Naive B cell (primary cell): ENCODE results near the gene NIN. TPM values are rescaled to one million over a fixed set of nuclear protein-coding genes. Genes with fewer than 3 reads are reported as not detected.
A peak's percentile ranks its signal among the peaks of the same experiment; 100 is the strongest.

Source experiments
- ATAC-seq, 2 donors: fragments of 150-1000 bp; cut with Tn5 transposase; 2 replicates each; pipeline ENCODE4 v1.10.0; 2021; ENCODE audit warnings: low read depth in 2 of 2, mild to moderate bottlenecking in 2 of 2, moderate library complexity in 2 of 2
- DNase-seq: peaks from one replicate; pipeline ENCODE4 v3.0.0; 2022
- H3K27ac Mint-ChIP-seq, 6 donors: one replicate each; pipeline ENCODE4 v1.8.0; 2020 to 2022; ENCODE audit warnings: mild to moderate bottlenecking in 6 of 6, mixed read lengths in 6 of 6, moderate library complexity in 5 of 6, inconsistent platforms in 2 of 6
- H3K27me3 Mint-ChIP-seq, 3 donors: one replicate each; pipeline ENCODE4 v1.8.0; 2021 to 2022; ENCODE audit warnings: mixed read lengths in 3 of 3, mild to moderate bottlenecking in 1 of 3
- H3K36me3 Mint-ChIP-seq, 2 donors: one replicate each; pipeline ENCODE4 v1.8.0; 2020 to 2022; ENCODE audit warnings: mixed read lengths in 2 of 2, inconsistent platforms in 1 of 2, mild to moderate bottlenecking in 1 of 2
- H3K4me1 Mint-ChIP-seq, 3 donors: one replicate each; pipeline ENCODE4 v1.8.0; 2020 to 2022; ENCODE audit warnings: mixed read lengths in 3 of 3, inconsistent platforms in 1 of 3, mild to moderate bottlenecking in 1 of 3, moderate library complexity in 1 of 3
- H3K4me3 Mint-ChIP-seq, 8 donors: one replicate each; pipeline ENCODE4 v1.8.0; 2020 to 2022; ENCODE audit warnings: mild to moderate bottlenecking in 8 of 8, mixed read lengths in 8 of 8, moderate library complexity in 8 of 8, inconsistent platforms in 2 of 8
- H3K9me3 Mint-ChIP-seq, 7 donors: one replicate each; pipeline ENCODE4 v1.8.0; 2020 to 2022; ENCODE audit warnings: mixed read lengths in 7 of 7, mild to moderate bottlenecking in 5 of 7, inconsistent platforms in 2 of 7, moderate library complexity in 1 of 7
- polyA plus RNA-seq, 6 donors: library from polyadenylated mRNA; unstranded; fragments of 300-500 nt; fragmentation: Illumina TruSeq; gene quantifications; one replicate each; pipeline ENCODE4 v1.2.3, GENCODE V29; 2021; ENCODE audit warnings: low read depth in 6 of 6

Gene NIN
- polyA plus RNA-seq, 6 donors from 2014 or later, result 20.2 to 100 (median 51.1) TPM

DNA sequence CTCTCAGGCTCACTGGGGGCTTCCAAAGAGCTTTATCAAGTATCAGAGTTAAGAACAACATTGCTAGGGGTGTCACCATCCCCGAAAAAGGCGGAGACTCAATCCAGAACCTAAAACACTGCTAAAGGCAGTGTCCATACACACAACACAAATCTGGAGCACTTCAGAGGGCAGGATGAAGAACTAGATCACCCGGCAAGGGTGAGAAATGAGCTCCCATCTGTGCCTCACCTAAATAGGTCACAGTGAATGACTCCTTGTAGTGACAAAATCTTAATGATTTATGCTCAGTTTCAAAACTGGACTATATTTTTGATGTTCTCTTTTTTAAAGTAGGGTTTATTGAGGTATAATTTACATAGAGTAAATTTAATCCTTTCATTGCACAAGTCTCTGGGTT, 25.6 kb downstream of the NIN start:
- H3K4me3 Mint-ChIP-seq, result no peak overlapping the region
- H3K36me3 Mint-ChIP-seq, result peaks cover 7 to 8% of the 10 kb centered on the region in 2 donors
- H3K27me3 Mint-ChIP-seq, result no peaks in the 10 kb centered on the region
- no peak for ATAC-seq
- peak overlapping the region in 3 of 6 donors; percentile 29 to 78 (median 40) for H3K27ac Mint-ChIP-seq
- H3K9me3 Mint-ChIP-seq, result no peaks in the 10 kb centered on the region
- H3K4me1 Mint-ChIP-seq, result peaks cover 17 to 54% (median 40%) of the 10 kb centered on the region in 3 donors
- no peak for DNase-seq

DNA sequence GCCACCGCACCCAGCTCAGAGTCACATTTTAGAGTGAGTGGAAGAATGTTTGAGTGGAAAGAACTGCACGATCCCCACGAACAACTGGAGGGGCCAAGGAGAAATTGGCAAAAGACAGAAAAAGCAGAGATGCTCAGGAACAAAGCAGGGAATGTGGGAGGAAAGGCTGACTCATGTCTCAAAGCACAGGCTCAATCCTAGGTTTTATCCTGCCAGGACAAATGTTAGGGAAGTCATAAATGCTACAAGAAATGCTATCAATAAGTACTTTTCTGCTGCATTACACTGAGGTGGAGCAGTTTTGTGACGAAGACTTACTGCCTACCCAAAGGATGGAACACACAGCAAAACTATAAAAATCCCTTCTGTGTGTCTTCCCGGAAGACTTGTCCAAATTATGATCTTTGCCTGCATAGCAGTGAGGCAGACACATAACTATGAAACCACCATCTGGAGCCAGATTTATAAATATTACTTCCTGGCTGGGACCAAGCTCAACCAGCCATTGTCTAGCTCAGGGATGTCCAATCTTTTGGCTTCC, 26.7 kb downstream of the NIN start:
- H3K4me1 Mint-ChIP-seq, result peaks cover 12 to 49% (median 33%) of the 10 kb centered on the region in 3 donors
- no peak for ATAC-seq
- peak overlapping the region in 4 of 6 donors; percentile 37 to 85 (median 58) for H3K27ac Mint-ChIP-seq
- H3K36me3 Mint-ChIP-seq, result peaks cover 5 to 7% of the 10 kb centered on the region in 2 donors
- H3K9me3 Mint-ChIP-seq, result no peaks in the 10 kb centered on the region
- H3K27me3 Mint-ChIP-seq, result no peaks in the 10 kb centered on the region
- no peak overlapping the region for H3K4me3 Mint-ChIP-seq
- no peak for DNase-seq

DNA sequence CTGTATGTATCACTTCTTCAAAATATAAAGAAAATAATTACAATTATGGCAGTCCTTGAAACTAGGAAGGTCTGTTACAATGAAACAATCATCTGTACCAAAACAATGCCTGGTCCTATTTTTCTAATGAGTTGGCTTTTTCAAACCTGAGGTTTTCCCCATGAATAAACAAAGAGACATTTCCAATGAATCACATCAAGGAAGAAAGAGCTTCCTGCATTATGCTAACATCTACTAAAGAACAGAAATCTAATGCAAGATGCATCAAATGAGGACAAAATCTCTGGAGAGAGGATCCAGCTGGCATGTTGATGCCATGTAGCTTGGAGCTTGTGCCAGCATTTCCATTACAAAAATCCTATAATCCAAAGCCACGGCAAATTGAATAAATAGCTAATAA, 29.3 kb downstream of the NIN start:
- ATAC-seq (no peak), DNase-seq (no peak)
- Mint-ChIP-seq H3K27ac (no peak overlapping the region), H3K4me3 (no peak overlapping the region), H3K27me3 (no peaks in the 10 kb centered on the region), H3K9me3 (no peaks in the 10 kb centered on the region), H3K4me1 (peaks cover 25 to 60% (median 48%) of the 10 kb centered on the region in 3 donors), H3K36me3 (peaks cover 1 to 7% of the 10 kb centered on the region in 2 donors)

DNA sequence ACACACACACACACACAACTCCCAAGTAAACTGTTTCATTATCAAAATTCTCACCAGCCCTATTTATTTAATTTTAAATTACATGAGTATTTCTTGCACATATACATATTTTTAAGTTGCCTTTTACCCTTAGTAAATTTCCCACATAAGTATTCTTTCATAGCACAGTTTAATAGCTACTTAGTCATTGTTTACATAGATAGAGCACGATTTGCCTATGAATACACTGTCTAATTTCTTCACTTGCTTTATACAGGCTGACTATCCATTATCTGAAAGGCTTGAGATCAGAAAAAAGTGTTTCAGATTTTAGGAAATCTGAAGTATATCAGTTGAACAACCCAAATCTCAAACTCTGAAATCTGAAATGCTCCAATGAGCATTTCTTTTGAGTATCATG, 30.9 kb downstream of the NIN start:
- no peak for DNase-seq
- Mint-ChIP-seq H3K4me1 (peaks cover 37 to 73% (median 53%) of the 10 kb centered on the region in 3 donors), H3K36me3 (peaks cover 0 to 5% of the 10 kb centered on the region in 2 donors)

DNA sequence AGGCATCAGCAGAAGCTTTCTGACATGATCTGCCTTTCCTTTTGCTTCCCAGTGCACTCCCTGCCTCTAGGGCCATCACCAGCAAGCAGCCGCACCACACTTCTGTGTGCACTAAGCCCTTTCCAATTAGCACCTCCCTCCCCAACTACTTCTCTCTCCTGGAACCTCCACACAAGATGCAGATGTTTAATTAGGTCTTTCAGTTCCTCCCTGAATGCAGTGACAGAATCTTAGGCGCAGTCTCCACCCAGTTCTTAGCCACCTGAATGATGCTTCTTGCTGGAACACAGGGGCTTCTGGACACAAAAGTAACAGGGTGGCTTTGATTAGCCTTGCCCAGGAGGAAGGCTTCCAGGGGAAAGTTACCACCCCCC, 32.9 kb downstream of the NIN start:
- Mint-ChIP-seq H3K9me3 (no peaks in the 10 kb centered on the region), H3K4me1 (peaks cover 45 to 75% (median 58%) of the 10 kb centered on the region in 3 donors), H3K27ac (peak overlapping the region in 5 of 6 donors; percentile 0 to 85 (median 35)), H3K36me3 (peaks cover 0 to 5% of the 10 kb centered on the region in 2 donors), H3K4me3 (peak overlapping the region in 7 of 8 donors; percentile 15 to 68 (median 25)), H3K27me3 (no peaks in the 10 kb centered on the region)
- DNase-seq (peak; percentile 58), ATAC-seq (peak; percentile 85 to 88)

More for the DNA sequence above, 30.9 kb downstream of the NIN start:
- no peak for ATAC-seq
- Mint-ChIP-seq H3K4me3 (no peak overlapping the region), H3K27me3 (no peaks in the 10 kb centered on the region), H3K27ac (no peak overlapping the region), H3K9me3 (no peaks in the 10 kb centered on the region)

DNA sequence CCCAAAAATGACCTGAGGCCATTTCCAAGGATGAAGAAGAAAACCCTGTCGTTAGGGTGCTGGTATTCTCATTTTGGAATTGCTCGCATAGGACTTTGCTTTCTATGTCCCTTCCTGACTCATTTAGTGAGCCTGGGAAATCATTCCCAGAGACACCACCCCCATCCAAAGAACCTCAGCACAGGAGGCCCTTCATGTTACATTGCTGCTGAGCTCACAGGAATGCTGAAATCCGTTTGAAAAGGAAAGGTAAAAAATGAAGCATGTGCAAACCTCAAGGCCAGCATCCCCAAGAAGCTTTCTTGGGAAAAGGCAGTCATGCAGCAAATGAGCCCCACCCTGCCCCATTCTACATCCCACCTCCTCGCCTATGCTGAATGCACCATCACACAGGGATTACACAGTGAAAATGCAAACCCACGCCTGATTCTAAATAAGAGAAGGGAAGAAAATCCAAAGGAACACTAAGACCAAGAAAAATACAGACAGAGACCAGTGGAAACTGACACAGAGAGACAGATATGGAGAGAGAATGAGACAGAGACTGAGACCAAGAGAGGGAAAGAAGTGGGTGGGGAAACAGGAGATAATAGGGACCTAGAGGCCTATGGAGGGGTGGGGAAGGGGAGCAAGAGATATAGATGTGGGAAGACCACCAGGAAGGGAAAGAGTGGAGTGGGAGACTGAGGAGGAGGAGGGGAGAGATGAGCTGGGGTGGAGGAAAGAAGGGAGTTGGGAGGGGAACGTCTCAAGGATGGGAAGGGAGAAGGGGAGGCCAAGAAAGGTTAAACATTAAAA, 33.5 kb downstream of the NIN start:
- Mint-ChIP-seq H3K27ac (peak overlapping the region in 4 of 6 donors; percentile 15 to 82 (median 57)), H3K9me3 (no peaks in the 10 kb centered on the region), H3K27me3 (no peaks in the 10 kb centered on the region), H3K4me3 (peak overlapping the region; percentile 15 to 77 (median 26)), H3K36me3 (peaks cover 0 to 5% of the 10 kb centered on the region in 2 donors), H3K4me1 (peaks cover 51 to 76% (median 62%) of the 10 kb centered on the region in 3 donors)
- no peak for ATAC-seq
- no peak for DNase-seq

DNA sequence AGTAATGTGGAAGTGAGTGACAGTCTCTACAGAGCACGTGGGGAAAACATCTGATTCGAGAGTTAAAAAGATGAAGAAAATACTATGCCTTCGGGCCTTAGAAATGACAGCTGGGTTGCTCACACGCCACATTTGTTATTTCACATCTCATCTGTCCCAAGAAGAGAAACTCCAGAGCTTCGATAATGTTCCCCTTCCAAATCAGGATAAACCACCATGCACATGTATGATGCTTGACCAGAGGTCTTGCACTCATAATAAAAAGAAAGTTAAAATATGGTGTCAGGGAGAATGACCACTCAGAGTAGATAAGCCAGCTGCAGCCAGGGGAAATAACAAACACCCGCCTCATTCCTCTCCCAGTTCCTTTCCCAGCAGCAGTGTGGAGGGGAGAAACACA, 34.6 kb downstream of the NIN start:
- H3K4me1 Mint-ChIP-seq, result peaks cover 61 to 78% (median 73%) of the 10 kb centered on the region in 3 donors
- ATAC-seq (no peak), DNase-seq (no peak)
- H3K9me3 Mint-ChIP-seq, result no peaks in the 10 kb centered on the region
- H3K27ac Mint-ChIP-seq, result peak overlapping the region in 3 of 6 donors; percentile 21 to 71 (median 34)
- H3K4me3 Mint-ChIP-seq, result peak overlapping the region in 4 of 8 donors; percentile 4 to 36 (median 16)
- peaks cover 0 to 5% of the 10 kb centered on the region in 2 donors for H3K36me3 Mint-ChIP-seq
- no peaks in the 10 kb centered on the region for H3K27me3 Mint-ChIP-seq

DNA sequence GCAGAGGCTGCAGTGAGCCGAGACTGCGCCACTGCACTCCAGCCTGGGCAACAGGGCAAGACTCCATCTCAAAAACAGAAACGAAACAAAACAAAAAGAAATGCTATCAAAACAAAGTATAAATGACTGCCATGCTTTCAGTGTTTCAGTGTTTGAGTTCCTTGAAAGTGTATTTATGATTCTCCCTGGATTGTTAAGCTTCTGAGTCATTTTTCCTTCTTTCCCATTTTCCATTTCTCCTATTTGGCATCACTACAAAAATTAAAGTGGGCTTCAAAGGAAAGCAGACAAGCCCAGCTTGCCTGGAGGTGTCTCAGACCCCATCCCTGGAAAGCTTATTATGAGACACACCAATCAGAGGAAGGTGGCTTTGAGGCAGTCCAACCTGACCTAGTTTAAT, 35.1 kb downstream of the NIN start:
- no peaks in the 10 kb centered on the region for H3K9me3 Mint-ChIP-seq
- no peak for ATAC-seq
- H3K27me3 Mint-ChIP-seq, result no peaks in the 10 kb centered on the region
- peaks cover 0 to 5% of the 10 kb centered on the region in 2 donors for H3K36me3 Mint-ChIP-seq
- H3K4me3 Mint-ChIP-seq, result peak overlapping the region in 4 of 8 donors; percentile 2 to 57 (median 20)
- DNase-seq, result no peak
- peaks cover 66 to 82% (median 78%) of the 10 kb centered on the region in 3 donors for H3K4me1 Mint-ChIP-seq
- peak overlapping the region in 2 of 6 donors; percentile 4 to 34 for H3K27ac Mint-ChIP-seq

DNA sequence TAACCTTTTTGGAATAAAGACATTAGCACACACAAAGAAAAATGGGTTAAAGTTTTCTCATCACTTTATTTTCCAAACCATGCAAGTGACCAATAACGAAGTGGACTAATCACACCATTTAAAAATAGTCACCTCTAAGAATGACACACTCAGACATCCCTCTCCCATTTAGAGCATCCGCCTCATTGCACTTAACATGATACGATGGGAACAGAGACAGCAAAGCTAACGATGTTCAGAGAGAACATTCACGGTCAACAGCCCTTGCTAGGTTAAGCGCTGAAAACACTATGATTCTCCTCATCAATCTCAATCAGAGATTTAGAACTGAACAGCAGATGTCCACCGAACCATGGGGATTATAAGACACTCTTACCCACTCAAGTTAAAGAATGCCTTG, 35.8 kb downstream of the NIN start:
- peaks cover 0 to 5% of the 10 kb centered on the region in 2 donors for H3K36me3 Mint-ChIP-seq
- ATAC-seq, result no peak
- DNase-seq, result no peak
- H3K9me3 Mint-ChIP-seq, result no peaks in the 10 kb centered on the region
- peak overlapping the region in 3 of 6 donors; percentile 9 to 34 (median 33) for H3K27ac Mint-ChIP-seq
- peaks cover 71 to 90% (median 86%) of the 10 kb centered on the region in 3 donors for H3K4me1 Mint-ChIP-seq
- peak overlapping the region in 1 of 8 donors; percentile 35 for H3K4me3 Mint-ChIP-seq
- no peaks in the 10 kb centered on the region for H3K27me3 Mint-ChIP-seq

DNA sequence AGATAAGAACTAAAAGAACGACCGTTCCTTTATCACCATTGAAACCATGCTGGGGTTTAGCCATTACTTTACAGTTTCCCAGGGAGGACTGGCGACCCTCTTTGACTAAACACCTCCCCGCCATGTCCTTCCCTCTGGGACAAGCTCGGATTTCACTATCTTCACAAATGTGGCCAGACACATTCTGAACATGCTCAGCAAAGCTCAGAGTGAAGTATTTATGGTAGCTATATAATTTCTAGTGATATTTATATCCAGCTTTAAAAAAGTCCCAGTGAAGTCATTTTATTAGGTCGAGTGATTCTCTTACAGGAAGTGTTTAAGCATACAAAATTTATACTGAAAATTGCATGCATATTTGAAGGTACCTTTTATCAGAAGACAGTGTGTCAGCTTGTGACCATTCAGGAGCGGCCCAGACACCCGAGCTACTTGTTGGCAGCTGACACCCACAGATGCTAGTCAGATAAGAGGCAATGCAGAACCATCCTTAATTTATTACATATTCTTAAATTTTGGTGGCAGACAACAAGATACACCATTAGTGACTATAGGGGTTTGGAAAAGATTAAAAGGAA, 36.8 kb downstream of the NIN start:
- peak; percentile 33 to 43 for ATAC-seq
- peak; percentile 33 for DNase-seq
- H3K27ac Mint-ChIP-seq, result peak overlapping the region; percentile 94 to 99 (median 97)
- peaks cover 0 to 5% of the 10 kb centered on the region in 2 donors for H3K36me3 Mint-ChIP-seq
- H3K4me3 Mint-ChIP-seq, result peak overlapping the region; percentile 47 to 93 (median 86)
- peaks cover 79 to 97% (median 95%) of the 10 kb centered on the region in 3 donors for H3K4me1 Mint-ChIP-seq
- no peaks in the 10 kb centered on the region for H3K9me3 Mint-ChIP-seq
- H3K27me3 Mint-ChIP-seq, result no peaks in the 10 kb centered on the region

DNA sequence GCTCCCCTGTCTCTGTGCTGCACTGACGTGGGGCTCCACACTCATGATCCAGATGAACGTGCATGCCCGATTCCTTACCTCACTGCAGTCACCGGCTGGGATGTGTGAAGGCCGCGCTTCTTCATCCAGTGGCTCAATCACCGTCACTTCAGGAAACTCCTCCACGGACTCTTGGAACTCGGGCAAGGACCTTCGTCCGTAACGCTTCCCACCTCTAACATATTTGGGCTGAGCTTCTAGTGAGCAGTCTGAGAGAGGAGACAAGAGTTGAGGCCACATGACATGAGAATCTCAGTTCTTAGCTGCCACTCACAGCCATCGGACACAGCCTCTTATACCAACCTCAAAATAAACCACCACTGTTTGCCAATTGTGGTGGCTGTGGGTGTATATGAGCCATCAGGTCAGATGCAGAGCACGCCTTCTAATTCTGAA, 38.3 kb downstream of the NIN start:
- H3K4me3 Mint-ChIP-seq, result peak overlapping the region in 7 of 8 donors; percentile 60 to 90 (median 75)

DNA sequence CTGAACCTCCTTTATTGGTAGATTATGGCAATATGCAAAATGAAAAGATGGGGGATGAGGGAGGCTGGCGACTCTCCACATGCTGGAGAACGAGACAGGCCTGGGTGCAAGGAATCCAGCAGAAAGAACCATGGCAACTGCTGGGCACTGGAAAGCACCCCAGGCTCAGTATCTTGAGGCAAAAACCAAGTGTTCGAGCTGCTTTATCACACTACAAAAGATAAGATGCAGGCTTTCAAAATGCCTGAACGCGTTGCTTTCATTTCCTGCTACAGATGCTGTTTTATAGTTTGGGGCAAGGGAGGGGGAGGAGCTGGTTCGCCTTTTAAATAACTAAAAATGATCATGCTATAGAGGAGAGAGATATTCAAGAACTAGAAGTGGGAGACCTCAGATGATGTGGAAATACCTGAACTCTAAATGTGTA, 38.9 kb downstream of the NIN start:
- Mint-ChIP-seq H3K27me3 (no peaks in the 10 kb centered on the region), H3K4me3 (peak overlapping the region; percentile 60 to 90 (median 76)), H3K9me3 (no peaks in the 10 kb centered on the region), H3K36me3 (peaks cover 5 to 9% of the 10 kb centered on the region in 2 donors), H3K27ac (peak overlapping the region; percentile 45 to 99 (median 86)), H3K4me1 (peaks cover 82 to 97% (median 91%) of the 10 kb centered on the region in 3 donors)
- DNase-seq (peak; percentile 46), ATAC-seq (peak; percentile 15 to 24)

More for the DNA sequence above, 38.3 kb downstream of the NIN start:
- Mint-ChIP-seq H3K36me3 (peaks cover 0 to 5% of the 10 kb centered on the region in 2 donors), H3K27ac (peak overlapping the region; percentile 45 to 99 (median 86)), H3K4me1 (peaks cover 81 to 97% (median 90%) of the 10 kb centered on the region in 3 donors), H3K9me3 (no peaks in the 10 kb centered on the region), H3K27me3 (no peaks in the 10 kb centered on the region)
- ATAC-seq (no peak), DNase-seq (no peak)

DNA sequence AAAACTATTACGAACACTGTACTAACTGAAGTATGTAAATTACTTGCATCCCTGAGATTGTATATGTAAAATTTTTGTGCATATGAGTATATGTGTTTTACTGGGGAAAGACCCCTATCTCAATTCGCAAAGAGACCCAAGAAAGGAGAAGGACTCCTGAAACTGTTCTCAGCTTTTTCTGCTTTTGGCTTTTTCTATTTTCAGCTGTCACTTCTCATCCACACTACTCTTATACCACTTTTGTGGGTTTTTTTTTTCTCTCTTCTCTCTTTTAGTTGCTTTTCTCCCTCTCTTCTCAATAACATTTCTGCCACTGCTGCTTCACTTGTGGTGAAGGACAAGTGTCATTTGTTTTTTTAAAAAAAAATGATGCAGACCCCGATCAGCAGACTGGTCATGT, 39.8 kb downstream of the NIN start:
- Mint-ChIP-seq H3K36me3 (peaks cover 8 to 10% of the 10 kb centered on the region in 2 donors), H3K9me3 (no peaks in the 10 kb centered on the region), H3K4me3 (peak overlapping the region; percentile 23 to 90 (median 75)), H3K27me3 (no peaks in the 10 kb centered on the region), H3K27ac (peak overlapping the region; percentile 32 to 99 (median 86)), H3K4me1 (peaks cover 80 to 97% (median 92%) of the 10 kb centered on the region in 3 donors)
- no peak for ATAC-seq
- DNase-seq, result peak; percentile 38
